ENCODE results near the gene CNTN2.

DNA sequence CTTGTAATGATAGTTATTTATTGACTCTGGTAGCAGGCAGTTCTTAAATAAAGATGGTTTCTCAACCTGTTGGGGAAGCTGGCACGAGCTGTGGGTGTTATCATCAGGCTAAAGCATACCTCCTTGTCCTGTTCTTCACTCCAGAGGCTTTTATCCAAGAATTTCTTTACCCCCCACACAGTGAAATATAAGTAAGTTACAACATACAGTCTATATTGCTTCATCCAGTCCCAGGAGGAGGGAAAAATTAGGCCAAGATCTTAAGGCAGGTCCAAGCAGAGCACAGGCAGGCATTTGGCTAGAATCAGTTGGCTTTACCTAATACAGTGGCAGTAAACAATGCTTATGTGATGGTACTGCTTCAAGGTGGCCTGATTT is 34.9 kb downstream of the CNTN2 start:
- TF ChIP-seq EZH2 (IDR thresholded peaks at IDR 0.05; ENCODE audit: low read depth) = no peak
- TF ChIP-seq, protein P1, sequence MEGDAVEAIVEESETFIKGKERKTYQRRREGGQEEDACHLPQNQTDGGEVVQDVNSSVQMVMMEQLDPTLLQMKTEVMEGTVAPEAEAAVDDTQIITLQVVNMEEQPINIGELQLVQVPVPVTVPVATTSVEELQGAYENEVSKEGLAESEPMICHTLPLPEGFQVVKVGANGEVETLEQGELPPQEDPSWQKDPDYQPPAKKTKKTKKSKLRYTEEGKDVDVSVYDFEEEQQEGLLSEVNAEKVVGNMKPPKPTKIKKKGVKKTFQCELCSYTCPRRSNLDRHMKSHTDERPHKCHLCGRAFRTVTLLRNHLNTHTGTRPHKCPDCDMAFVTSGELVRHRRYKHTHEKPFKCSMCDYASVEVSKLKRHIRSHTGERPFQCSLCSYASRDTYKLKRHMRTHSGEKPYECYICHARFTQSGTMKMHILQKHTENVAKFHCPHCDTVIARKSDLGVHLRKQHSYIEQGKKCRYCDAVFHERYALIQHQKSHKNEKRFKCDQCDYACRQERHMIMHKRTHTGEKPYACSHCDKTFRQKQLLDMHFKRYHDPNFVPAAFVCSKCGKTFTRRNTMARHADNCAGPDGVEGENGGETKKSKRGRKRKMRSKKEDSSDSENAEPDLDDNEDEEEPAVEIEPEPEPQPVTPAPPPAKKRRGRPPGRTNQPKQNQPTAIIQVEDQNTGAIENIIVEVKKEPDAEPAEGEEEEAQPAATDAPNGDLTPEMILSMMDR (conservative IDR thresholded peaks at IDR 0.05) = no peak

All from PC-9 (cell line).